ENCODE data around the gene SHISA4.

SHISA4 gene

DNA sequence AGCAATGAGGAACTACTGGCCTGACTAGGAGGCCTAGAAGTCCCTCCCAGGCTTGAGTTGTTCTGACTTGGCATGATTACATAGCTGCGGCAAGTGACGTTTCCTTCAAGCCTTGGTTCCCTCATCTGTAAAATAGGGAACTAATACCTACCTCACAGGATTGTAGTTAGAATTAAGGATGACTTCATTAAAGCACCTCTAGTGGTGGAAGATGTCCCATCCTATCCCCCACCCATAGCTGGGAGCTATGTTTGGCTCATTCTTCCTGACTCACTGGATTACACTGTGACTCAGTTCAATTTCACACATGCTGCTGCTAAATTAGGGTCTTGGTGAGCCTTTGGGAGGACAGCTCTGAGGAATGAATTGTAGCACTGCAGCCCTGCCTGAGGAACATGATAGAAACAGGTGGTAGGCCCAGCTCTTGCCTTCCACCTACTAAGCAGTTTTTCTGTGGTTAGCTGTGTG lies 6.0 kb upstream of the SHISA4 start:
- no peak for DNase-seq (ENCODE audit: low read depth in 2 of 2)

GRCh38 chr1:201883266-201883665 lies 5.4 kb upstream of the SHISA4 start:
- DNase-seq (ENCODE audit: low read depth in 2 of 2) = no peak

DNA sequence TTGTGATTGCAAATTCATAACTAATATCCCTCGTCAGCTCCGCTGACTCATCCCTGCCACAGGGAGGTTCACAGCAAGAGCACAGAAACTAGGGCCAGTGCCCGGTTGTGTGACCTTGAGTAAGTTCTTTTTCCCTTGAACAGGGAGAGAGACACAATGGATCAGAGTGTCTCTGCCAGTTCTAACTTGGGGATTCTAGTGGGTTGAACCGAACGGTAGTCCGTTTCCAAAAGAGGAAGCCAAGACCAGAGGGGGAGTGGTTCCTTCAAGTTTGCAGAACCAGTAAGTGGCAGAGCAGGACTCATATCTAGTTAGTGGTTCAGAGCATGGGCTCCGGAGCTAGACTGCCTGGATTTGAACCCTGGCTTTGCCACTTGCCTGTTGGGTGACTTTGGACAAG lies 4.9 kb upstream of the SHISA4 start:
- no peak for DNase-seq (ENCODE audit: low read depth in 2 of 2)

DNA sequence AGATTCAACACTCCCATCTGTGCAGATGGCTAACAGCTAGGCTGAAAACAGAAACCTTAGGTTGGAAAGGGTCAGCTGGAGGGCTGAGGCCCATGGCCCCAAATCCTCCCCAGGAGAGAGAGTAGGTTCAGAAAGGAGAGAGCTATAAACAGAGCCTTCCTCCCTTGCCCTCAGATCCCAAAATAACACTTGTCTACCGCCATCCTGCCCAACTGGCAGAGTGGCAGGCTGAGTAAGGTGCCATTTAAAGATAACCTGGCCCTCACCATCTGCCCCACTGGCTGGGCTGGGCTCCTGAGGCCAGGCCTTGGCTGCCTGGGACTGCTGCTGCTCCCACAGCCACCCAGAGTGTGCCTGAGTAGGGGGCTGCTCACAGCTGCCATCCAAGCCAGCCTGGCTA lies 4.3 kb upstream of the SHISA4 start:
- no peak for DNase-seq (ENCODE audit: low read depth in 2 of 2)

- DNase-seq (ENCODE audit: low read depth in 2 of 2) = no peak
Measured at GRCh38 chr1:201885531-201886075, 3.1 kb upstream of the SHISA4 start.

GRCh38 chr1:201886103-201886885 lies 2.4 kb upstream of the SHISA4 start:
- no peak for DNase-seq (ENCODE audit: low read depth in 2 of 2)

- no peak for DNase-seq (ENCODE audit: low read depth in 2 of 2)
Measured at GRCh38 chr1:201887116-201887866, 1.4 kb upstream of the SHISA4 start.

DNA sequence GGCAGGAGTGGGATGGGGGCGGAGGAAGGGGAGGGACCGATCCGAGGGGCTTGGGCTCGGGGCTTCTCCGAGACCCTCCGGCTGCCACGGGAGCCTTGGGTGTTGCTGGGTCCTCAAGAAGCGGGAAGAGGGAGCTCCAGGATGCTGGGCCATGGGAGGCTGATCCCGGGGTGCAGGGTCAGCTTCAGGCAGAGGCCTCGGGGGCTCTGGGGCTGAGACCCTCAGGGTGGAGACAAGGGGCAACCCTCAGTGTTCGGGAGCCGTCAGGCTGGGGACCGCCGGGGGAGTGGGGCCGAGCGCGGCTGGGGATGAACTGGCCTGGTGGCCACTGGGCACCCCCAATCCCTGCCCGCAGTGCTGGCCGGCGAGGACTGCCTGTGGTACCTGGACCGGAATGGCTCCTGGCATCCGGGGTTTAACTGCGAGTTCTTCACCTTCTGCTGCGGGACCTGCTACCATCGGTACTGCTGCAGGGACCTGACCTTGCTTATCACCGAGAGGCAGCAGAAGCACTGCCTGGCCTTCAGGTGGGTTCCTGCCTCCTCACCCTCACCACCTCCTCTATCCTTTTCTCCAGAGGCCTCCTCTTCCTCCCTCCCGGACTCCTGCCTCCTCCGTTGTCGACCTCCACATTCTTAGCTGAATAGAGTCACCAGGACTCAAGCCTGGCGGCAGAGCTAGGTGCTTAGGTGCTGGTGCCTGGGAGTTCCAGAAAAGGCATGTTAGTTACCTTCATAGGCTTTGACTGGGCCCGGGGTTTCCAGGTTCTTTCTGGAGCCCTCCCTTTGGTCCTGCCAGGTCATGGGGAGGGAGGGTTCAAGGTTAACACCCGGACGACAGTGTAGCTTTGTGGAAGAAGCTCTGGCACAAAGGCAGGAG lies 631 bp downstream of the SHISA4 start:
- DNase-seq (ENCODE audit: low read depth in 2 of 2) = no peak

- no peak for DNase-seq (ENCODE audit: low read depth in 2 of 2)
Measured at GRCh38 chr1:201890223-201890622, 1.5 kb downstream of the SHISA4 start.

DNA sequence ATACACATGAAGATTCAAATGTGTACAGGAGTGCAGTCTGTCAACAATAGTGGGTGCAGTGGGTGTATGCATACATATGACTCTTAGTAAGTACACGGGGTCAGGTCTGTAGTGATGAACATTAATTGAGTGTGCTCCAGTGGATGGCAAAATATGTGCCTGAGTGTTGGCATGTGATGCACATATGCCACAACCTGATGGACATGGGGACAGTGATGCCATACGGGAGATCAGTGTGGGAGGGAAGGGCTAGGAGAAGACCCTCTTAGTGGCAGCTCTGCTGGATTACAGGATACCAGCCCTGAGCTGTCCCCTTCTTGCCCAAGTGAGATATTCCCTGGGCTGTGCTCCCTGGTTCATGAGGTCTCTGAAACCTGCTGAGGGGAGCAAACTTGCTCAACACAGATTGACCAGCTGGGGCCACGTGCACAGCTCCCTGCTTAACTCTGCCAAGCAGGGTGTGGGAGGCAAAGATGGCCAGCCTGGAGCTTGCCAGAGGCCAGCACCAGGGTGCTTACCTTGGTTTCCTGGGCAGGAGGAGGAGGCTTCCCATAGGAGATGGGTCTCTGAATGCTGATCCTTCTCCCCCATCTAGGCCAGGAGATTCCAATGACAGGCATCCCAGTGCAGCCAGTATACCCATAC lies 2.2 kb downstream of the SHISA4 start:
- DNase-seq (ENCODE audit: low read depth in 2 of 2) = no peak

DNA sequence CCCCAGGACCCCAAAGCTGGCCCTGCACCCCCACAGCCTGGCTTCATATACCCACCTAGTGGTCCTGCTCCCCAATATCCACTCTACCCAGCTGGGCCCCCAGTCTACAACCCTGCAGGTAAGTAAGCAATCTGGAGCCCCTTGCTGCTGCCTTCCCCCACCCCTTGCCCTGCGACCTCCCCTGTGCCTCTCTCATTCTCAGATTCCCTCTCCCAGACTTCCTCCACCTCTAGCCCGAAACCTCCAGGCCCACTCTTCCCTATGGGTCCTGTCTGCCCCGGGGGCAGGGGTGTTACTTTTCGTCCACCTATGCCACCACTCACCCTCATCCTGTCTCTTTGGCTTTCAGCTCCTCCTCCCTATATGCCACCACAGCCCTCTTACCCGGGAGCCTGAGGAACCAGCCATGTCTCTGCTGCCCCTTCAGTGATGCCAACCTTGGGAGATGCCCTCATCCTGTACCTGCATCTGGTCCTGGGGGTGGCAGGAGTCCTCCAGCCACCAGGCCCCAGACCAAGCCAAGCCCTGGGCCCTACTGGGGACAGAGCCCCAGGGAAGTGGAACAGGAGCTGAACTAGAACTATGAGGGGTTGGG lies 2.9 kb downstream of the SHISA4 start:
- no peak for DNase-seq (ENCODE audit: low read depth in 2 of 2)

- DNase-seq (ENCODE audit: low read depth in 2 of 2) = no peak
Measured at GRCh38 chr1:201892211-201892610, 3.5 kb downstream of the SHISA4 start.

- no peak for DNase-seq (ENCODE audit: low read depth in 2 of 2)
Measured at GRCh38 chr1:201893431-201893830, 4.7 kb downstream of the SHISA4 start.

- DNase-seq (ENCODE audit: low read depth in 2 of 2) = no peak
Measured at GRCh38 chr1:201894343-201895119, 5.8 kb downstream of the SHISA4 start.

DNA sequence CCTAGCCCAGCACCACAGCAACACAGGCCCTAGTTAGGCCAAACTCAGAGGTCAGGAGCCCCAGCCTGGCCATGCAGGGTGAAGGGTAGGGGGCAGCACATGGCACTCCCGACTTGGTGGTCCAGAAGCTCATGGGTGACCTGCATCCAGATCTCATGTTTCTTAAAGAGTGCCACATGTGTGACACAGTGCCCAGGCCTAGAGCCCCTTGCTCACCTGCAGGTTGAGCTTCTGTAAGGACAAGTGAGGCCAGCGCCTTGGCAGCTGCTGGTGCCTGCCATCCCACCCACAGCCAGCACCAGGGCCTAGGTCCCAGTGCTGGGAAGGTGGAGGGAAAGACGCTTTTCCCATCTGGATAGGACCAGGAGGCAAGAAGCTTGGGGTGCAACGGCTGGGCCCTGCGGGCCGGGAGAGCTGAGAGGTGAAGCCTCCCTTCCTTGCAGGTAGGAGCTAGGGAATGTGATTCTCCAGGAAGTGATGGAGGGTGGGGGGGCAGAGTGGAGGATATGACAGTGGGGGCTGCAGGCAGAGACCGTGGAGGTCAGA lies 6.5 kb downstream of the SHISA4 start:
- DNase-seq (ENCODE audit: low read depth in 2 of 2) = no peak

DNA sequence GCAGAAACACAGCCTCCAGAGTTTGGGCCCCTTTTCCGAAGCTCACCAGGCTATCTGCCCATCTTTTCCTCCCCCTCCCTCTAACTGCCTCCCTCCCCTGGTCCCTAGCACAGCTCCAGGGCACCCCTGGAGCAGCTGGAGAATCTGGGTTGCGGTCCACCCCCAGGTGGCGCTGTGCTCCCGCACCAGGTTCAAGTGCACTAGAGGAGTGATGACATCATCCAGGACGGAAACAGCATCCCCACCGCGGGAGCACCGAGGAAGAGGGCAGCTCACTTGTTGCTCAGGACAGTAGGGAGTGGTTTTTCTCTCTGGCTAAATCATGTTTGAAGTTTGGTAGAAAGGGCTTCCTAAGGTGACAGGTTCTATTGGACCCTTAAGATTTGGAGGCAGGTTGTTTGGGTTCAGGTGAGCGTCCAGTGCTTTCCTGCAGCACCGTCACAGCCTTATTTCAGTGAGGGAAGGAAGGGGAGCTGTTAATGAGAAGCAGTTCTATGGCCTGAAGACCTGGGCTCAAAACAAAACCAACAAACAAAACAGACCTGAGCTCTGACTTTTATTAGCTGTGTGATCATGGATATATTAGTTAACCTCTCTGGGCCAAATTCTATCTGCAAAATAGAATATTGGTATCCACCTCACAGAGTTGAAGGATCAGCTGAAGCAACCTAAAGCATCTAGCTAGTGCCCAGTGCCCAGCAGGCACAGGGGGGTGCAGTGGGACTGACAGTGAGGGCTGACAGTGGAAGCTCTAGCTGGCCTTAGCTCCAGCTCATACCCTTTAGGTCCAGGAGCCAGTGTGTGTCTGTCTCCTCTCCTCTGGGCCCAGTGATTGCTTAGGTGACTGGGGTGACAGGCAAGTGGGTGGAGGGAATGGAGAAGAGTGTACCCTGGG lies 7.5 kb downstream of the SHISA4 start:
- DNase-seq (ENCODE audit: low read depth in 2 of 2) = peak; percentile 65 to 74

GRCh38 chr1:201896951-201897391 lies 8.3 kb downstream of the SHISA4 start:
- no peak for DNase-seq (ENCODE audit: low read depth in 2 of 2)

GRCh38 chr1:201898240-201898894 lies 9.7 kb downstream of the SHISA4 start:
- DNase-seq (ENCODE audit: low read depth in 2 of 2) = no peak

Measured in stimulated activated CD4-positive, alpha-beta T cell treated with anti-CD3 and anti-CD28 coated beads, Interleukin-1b, Interleukin-23, amount 100 ng/mL, for 4 hours (primary cell).